ENCODE data around the gene FLRT1.
A peak's percentile ranks its signal among the peaks of the same experiment; 100 is the strongest.

Gene FLRT1

DNA sequence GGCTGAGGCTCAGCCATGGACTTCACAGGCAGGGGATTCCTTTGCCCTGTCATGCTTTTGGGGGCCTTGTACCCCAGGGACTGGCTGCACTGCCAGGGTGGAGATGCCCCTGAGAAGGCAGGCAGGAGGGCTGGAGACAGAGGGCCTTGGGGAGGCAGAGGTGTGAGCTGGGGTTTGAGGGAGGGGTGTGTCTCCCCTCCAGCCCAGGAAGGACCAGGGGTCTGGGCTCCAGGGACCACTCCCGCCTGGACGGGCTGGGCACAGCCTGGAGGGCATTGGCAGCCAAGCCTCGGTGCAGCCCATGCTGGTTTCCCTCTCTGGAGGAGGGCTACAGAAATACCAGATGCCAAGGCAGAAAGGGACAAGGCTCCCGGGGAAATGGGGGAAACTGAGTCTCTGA, 30.0 kb upstream of the FLRT1 start:
- no peak for TF ChIP-seq CEBPB (IDR thresholded peaks at IDR 0.05)

DNA sequence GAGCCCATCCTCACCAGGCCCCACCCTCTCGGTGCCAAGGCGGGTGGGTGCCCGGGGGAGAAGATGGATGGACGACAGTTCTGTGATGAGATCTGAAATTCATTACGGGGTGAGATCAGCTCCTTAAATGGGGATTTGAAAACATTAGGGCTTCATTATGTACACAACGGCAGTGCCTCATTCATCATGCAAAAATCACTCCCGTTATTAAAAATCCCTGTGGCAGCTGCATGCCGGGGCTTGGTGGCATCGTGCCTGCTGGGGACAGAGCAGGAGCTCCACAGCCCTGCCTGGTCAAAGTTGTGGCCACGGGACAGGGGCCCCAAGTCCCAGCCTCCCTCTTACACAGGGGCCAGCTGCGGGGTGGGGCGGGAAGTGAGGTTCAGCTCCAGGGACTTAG, 29.3 kb upstream of the FLRT1 start:
- no peak for TF ChIP-seq EGR1 (IDR thresholded peaks at IDR 0.05)
- TF ChIP-seq YY1 (IDR thresholded peaks at IDR 0.05; ENCODE audit: low read depth), result no peak
- no peak for TF ChIP-seq TAF1 (IDR thresholded peaks at IDR 0.05; ENCODE audit: low read depth)
- no peak for TF ChIP-seq RAD21 (IDR thresholded peaks at IDR 0.05; ENCODE audit: low read depth)

DNA sequence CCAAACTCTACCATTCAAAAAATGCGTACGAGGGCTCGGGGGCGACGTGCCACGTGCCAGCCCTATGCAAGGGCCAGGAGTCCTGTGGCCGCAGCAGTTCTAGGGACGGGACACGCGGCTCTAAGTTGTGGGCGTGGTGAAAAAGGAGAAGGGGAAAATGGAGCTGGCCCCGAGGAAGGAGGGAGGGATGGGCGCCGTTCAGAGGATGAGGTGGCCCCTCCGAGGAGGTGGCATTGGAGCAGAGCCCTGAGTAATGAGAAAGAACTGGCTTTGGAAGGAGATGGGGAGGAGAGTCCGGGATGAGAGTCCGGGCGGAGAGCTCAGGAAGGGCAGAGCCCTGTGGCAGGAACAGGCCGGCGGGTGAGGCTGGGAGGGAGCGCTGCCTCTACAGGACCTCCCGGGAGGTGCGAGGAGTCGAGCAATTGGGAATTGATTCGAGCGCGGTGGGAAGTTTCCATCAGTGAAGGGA, 28.5 kb upstream of the FLRT1 start:
- TF ChIP-seq YY1 (IDR thresholded peaks at IDR 0.05; ENCODE audit: low read depth) (peak; percentile 40; the same call in 1 of the 2 replicates), CREB1 (IDR thresholded peaks at IDR 0.05; ENCODE audit: low read depth) (no peak), FOXM1 (IDR thresholded peaks at IDR 0.05; ENCODE audit: borderline replicate concordance, low read depth) (no peak), TAF1 (IDR thresholded peaks at IDR 0.05; ENCODE audit: low read depth) (no peak), CEBPB (IDR thresholded peaks at IDR 0.05) (no peak), EP300 (IDR thresholded peaks at IDR 0.05; ENCODE audit: borderline replicate concordance) (no peak), TEAD4 (IDR thresholded peaks at IDR 0.05) (no peak), ZBTB7A (IDR thresholded peaks at IDR 0.05; ENCODE audit: low read depth) (no peak), NFIC (IDR thresholded peaks at IDR 0.05) (no peak), RAD21 (IDR thresholded peaks at IDR 0.05; ENCODE audit: low read depth) (no peak), EGR1 (IDR thresholded peaks at IDR 0.05) (no peak), TCF12 (IDR thresholded peaks at IDR 0.05; ENCODE audit: low read depth) (no peak)
- TF ChIP-seq, protein P1, sequence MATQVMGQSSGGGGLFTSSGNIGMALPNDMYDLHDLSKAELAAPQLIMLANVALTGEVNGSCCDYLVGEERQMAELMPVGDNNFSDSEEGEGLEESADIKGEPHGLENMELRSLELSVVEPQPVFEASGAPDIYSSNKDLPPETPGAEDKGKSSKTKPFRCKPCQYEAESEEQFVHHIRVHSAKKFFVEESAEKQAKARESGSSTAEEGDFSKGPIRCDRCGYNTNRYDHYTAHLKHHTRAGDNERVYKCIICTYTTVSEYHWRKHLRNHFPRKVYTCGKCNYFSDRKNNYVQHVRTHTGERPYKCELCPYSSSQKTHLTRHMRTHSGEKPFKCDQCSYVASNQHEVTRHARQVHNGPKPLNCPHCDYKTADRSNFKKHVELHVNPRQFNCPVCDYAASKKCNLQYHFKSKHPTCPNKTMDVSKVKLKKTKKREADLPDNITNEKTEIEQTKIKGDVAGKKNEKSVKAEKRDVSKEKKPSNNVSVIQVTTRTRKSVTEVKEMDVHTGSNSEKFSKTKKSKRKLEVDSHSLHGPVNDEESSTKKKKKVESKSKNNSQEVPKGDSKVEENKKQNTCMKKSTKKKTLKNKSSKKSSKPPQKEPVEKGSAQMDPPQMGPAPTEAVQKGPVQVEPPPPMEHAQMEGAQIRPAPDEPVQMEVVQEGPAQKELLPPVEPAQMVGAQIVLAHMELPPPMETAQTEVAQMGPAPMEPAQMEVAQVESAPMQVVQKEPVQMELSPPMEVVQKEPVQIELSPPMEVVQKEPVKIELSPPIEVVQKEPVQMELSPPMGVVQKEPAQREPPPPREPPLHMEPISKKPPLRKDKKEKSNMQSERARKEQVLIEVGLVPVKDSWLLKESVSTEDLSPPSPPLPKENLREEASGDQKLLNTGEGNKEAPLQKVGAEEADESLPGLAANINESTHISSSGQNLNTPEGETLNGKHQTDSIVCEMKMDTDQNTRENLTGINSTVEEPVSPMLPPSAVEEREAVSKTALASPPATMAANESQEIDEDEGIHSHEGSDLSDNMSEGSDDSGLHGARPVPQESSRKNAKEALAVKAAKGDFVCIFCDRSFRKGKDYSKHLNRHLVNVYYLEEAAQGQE (IDR thresholded peaks at IDR 0.05; ENCODE audit: low read depth), result no peak
- TF ChIP-seq, protein P2, sequence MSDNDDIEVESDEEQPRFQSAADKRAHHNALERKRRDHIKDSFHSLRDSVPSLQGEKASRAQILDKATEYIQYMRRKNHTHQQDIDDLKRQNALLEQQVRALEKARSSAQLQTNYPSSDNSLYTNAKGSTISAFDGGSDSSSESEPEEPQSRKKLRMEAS (IDR thresholded peaks at IDR 0.05), result peak; percentile 89
- TF ChIP-seq, protein P3, sequence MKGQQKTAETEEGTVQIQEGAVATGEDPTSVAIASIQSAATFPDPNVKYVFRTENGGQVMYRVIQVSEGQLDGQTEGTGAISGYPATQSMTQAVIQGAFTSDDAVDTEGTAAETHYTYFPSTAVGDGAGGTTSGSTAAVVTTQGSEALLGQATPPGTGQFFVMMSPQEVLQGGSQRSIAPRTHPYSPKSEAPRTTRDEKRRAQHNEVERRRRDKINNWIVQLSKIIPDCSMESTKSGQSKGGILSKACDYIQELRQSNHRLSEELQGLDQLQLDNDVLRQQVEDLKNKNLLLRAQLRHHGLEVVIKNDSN (IDR thresholded peaks at IDR 0.05), result peak; percentile 61

DNA sequence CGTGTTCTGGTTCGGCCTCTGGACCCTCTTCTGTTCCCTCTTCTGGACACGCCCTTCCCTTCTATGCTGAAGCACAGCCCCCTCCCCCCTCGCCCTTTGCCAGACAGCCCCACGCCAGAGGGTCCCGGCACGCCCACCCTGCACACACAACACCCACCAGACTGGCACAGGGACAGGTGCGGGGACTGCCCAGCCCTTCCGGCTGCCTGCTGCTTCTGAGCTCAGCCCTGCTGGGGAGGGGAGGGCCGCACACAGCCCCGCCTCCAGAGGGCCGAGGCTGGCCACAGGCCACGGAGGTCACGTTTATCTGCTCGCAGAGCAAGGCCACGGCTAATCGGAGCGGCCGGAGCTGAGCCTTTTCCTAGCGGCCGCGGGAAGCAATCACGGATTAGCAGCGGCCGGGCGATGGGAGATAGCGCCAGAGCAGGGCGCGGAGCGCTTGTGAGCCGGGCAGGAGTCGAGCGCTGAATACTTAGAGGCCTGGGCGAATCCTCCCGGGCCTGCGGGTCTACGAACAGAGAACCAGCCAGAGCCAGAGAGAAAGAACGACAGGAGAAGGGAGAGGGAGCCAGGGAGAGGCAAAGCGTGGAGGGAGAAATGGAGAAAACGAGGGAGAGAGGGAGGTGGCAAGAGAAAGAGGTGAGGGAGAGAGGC, 28.0 kb upstream of the FLRT1 start:
- TF ChIP-seq CREB1 (IDR thresholded peaks at IDR 0.05; ENCODE audit: low read depth), result no peak
- TF ChIP-seq FOXM1 (IDR thresholded peaks at IDR 0.05; ENCODE audit: borderline replicate concordance, low read depth), result no peak
- TF ChIP-seq, protein P3 (IDR thresholded peaks at IDR 0.05), result 0 out of 2 replicates have a peak, but pooled peaks have one; percentile 30
- peak; percentile 58; the same call in 1 of the 2 replicates for TF ChIP-seq NFIC (IDR thresholded peaks at IDR 0.05)
- TF ChIP-seq, protein P2 (IDR thresholded peaks at IDR 0.05), result 0 out of 2 replicates have a peak, but pooled peaks have one; percentile 8
- no peak for TF ChIP-seq CEBPB (IDR thresholded peaks at IDR 0.05)
- peak; percentile 55; the same call in 1 of the 2 replicates for TF ChIP-seq TCF12 (IDR thresholded peaks at IDR 0.05; ENCODE audit: low read depth)
- peak; percentile 23 for TF ChIP-seq EP300 (IDR thresholded peaks at IDR 0.05; ENCODE audit: borderline replicate concordance)
- no peak for TF ChIP-seq RAD21 (IDR thresholded peaks at IDR 0.05; ENCODE audit: low read depth)
- peak; percentile 95 for TF ChIP-seq ZBTB7A (IDR thresholded peaks at IDR 0.05; ENCODE audit: low read depth)
- TF ChIP-seq, protein P1 (IDR thresholded peaks at IDR 0.05; ENCODE audit: low read depth), result no peak

DNA sequence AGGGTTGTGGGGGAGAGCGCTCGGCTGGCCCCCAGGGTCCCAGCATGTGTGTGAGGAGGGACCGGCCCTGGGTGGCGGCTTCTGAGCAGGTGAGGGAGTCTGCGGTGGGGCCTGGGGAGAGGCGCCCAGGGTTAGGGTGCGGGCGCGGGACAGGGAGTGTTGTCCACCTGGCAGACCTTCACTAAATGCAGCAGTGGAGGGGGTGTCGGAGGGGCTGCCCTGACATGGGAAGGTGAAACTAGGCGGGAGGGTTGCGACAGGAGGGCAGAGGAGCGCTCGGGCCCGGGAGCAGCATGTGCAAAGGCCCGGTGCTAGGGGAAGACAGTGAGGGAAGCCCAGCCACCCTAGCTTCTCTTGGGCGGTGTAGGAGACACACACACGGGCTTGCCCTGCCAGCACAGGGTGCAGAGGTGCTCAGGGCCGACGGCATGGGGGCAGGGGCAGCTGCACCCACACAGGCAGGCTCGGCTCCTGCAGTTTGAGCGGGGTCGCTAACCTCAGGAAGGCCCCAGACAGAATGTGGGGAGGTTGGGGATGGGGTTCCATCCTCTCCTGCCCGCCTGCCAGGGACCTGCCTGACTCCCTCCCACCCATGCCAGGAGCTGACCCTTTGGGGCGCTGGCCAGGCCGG, 27.3 kb upstream of the FLRT1 start:
- TF ChIP-seq, protein P3 (IDR thresholded peaks at IDR 0.05), result no peak
- TF ChIP-seq NFIC (IDR thresholded peaks at IDR 0.05), result no peak

Measured in Ishikawa (cell line).